ENCODE results near the gene GRIPAP1.

The GRIPAP1 gene

DNA sequence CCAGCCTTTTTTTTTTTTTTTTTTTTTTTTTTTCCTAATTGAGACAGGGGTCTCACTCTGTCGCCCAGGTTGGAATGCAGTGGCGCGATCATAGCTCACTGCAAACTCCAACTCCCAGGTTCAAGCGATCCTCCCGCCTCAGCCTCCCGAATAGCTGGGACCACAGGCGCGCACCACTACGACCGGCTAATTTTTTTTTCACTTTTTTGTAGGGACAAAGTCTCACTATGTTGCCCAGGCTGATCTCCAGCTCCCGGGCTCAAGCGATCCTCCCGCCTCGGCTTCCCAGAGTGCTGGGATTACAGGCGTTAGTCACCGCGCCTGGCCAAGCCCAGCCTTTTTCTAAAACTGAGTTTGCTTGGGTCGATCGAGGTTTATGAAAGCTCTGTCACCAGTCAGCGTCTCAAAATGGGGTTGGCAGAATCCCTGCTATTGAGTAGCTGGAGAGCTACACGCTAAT, 43.4 kb downstream of the GRIPAP1 start:
- DNase-seq, result peak; percentile 57

DNA sequence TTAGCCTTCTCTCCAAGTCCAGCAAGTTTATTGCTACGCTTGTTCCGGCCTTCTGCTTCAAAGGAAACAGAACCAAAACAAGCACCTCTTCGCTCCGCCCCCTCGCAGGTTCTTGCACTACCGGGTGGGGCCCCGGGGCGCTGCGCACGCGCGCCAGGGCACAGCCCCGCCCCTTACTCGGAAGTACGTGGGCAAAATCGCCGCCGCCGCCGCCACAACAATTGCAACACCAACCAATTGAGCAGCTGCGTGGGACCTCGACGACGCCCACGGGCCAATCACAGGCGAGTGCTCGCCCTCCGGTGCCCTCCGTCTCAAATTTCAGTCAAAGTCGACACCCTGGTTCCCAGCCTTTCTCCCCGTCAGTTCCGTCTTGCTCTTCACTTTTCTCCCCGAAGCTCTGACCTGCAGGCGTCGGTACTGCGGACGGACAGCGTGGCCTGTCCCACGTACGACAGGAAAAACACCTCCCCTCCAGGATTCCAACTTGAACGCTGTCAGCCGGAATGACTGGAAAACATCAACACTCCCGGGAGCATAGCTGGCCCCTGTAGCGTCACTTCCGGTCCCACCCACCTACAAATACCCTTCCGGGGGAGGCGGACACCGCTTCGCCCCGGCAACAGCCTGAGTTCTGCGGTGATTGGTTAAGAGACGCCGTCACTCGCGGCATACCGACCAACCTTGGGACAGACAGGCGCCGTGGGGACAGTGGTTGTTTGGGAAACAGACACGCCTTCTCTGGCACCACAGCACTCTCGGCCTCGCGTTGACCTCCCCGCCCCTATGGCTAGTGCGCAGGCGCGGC, 44.0 kb downstream of the GRIPAP1 start:
- DNase-seq, result peak; percentile 97

DNA sequence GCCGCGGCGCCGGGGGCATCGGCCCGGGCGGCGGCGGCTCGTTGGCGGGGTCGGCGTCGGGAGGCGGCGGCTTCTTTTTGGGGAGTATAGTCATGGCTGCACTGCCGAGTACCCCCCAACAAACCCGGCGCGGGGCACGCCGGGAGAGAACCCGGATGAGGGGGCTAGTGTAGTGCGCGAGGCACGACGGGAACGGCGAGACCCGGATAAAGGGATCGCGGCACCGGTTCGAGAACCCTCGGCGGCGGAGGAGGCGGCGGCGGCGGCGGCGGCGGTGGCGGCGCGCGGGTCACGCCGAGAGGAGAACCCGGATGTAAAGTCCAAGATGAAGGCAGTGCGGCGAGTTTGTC, 44.6 kb downstream of the GRIPAP1 start, which contains the start of gene OTUD5:
Gene OTUD5 (minus strand): TSS at position 131 of the 350 bp plus-strand sequence. CDS start 37 bp downstream, at position 94.
- DNase-seq, result peak; percentile 86

DNA sequence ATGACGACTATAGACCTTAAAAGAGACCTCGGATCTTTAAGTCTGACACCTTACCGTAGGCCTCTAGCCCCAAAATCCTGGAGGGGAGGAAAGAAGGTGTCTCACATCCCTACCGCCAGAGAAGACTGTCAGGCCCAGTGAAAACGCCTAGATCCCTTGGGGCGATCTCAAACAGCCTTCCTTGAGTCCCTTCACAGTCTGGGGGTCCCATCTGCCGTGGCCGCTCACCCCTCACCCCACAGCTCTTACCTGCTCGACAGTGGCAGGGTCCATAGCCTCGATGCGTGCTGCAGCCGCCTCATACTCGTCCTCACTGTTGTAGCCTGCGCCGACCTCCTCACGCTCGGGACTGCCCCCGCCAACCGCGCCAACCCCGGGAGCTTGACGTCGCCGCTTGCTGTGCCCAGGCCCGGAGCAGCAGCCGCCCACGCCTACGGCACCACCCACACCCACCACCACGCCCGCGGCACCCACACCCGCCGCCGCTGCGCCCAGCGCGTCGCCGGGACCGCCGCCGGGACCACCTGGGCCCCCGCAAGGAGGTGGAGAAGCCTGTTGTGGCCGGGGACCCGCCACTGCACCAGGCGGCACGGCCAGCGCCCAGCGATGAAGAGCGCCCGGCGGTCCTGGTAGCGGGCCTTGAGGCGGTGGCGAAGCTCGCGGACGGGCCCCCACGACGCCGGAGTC, 45.2 kb downstream of the GRIPAP1 start:
- peak; percentile 24 for DNase-seq

DNA sequence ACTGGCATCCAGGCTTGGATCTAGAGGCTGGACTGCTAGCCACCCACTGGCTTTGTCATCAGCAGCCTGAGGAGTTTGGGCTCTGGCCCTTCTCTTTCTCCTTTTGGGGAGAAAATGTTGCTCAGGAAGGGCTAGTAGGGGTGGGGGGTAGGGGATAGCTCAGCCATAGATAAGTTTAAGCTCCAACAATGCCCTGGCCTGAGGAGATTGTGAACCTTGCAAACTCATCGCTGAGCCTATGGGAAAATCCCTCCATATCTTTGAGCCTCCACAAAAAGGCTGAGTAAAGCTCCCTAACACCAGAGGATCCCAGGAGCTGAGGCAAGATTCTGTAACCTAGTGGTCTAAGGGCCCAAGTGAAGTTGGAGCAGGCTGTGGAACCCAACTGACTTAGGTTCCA, 53.5 kb downstream of the GRIPAP1 start:
- no peak for DNase-seq

DNA sequence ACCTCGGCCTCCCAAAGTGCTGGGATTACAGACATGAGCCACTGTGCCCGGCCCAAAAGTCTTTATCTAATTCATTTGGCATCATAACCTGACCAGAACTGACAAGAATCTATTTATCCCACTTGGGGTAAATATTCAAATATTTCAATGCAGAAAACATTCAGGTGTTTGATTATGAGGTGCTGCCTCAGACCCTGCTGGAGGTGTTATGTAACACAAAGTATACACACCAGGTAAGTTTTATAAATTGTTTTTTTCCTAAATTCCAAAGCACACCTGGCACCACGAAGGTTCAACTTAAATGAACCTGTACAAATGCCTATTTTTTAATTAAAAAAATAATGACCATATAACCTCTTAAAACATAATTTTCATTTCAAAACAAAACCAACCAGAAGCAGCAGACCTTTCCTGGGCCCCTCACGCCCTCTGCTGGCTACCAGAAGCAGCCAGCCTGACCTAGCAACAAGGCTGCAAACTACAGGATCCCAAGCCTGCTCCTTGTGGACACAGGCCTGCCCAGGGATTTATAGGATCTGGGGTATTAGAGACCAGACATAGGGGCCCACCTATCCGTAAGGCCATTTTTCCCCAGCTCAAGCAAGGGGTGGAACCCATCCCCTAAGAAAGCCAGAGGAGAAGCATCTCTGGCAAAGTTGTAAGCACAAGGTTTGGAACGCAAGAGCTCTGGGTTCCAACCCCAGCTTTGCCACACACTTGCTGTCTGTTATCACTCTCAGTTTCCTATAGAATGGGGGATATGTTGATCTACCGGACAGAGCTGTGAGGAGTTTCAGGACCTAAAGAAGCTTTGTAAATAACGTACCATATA, 56.3 kb downstream of the GRIPAP1 start:
- peak; percentile 68 for DNase-seq

DNA sequence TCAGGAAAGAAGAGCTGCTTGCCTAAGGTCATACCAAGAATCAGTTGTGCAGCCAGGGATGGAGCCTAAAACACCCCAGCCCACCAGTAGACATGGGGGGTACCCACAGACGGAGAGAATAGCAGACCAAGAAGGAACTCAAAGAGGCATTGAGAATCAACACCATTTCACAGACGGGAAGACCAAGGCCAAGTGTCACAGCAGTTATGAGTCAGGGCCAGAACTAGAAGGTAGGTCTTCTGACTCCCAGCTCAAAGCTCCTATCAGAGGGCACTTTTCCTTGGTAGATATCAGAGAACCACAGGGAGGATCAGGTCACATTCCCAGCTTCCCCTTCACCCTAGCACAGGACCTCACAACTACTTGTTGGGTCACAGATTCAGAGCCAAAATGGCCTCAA, 59.2 kb downstream of the GRIPAP1 start:
- peak; percentile 40 for DNase-seq

DNA sequence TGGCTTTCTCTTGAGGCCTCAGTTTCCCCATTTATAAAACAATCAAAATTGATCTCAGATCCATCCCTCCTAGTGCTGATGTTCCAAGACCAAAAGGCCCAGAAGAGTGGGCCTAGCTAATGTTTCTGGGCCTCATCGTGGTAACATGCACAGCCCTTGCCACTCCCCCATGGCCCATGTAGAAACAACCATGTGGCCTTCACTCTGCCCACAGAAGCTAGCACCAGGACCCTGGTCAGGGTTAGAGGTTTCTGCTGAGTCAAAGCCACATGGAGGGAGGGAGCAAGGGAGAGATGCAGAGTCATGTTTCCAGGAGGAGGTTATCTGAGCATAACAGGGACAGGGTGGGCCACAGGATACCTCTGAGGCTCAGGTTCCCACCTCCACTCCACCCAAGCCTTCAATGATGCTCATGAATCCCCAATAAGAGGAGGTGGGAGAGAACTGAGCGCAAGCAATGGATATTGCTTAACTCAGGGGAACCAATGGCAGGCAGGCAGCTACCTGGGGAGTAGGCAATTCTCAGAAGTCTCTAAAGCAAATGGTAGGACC, 61.6 kb downstream of the GRIPAP1 start:
- peak; percentile 92 for DNase-seq

DNA sequence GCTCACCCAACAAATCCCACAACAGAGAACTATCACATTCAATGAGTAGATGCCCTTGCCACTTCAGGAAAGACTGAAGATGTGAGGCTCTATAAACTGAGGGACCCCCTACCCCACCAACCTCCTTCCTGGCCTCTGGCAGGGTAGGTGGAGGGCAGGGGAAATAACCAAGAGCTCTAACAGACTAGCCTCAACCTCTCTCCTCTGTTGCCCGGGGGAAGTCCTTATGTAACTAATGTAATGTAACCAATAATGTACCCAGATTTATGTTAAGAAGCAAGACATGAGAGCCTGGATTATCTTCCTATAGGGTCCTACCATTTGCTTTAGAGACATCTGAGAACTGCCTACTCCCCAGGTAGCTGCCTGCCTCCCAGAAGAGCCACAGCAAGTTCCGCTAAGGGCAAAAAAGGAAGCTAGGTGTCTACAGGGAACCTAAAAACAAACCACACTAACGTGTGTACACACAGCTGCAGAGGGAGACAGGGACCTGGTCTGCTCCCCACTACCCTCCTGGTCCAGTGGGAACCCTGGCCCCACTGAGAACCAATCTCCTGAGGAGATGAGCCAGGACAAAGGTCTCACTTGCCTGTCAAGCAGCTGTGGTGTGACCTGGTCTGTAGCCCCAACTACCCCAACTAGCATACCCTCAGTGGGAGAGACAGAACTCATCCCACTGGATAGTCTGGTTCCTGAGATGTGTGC, 62.4 kb downstream of the GRIPAP1 start:
- peak; percentile 32 for DNase-seq

DNA sequence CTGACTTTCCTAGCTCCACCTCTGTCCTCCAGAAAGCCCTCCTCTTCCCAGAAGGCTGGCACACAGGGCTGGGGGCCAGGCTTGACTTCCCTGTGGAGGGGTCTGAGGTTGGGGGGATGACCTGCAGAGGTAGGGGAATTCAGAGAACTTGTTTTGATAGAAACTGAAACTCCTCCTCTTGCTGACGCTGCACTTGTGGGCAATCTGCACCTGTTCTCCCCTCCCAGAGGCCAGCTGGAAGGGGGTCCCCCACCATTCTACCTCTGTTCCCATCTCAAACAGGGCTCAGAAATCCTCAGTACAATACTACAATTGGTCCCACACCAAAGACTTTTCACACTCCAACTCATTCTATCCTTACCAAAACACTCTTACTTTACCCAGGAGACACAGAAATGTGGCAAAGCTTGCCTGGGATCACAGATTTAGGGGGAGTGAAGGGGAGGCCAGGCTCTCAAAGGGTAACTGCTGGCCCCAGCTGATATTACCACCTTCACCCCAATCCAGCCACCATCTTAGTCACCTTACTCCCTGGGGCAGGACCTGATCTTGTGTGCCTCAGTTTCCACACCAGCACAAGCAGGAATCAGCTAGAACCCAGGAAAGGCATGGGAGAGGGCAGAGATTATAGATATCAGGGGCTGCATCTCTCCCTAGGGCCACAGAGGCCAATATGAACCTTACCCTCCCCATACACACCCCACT, 63.2 kb downstream of the GRIPAP1 start:
- peak; percentile 58 for DNase-seq

DNA sequence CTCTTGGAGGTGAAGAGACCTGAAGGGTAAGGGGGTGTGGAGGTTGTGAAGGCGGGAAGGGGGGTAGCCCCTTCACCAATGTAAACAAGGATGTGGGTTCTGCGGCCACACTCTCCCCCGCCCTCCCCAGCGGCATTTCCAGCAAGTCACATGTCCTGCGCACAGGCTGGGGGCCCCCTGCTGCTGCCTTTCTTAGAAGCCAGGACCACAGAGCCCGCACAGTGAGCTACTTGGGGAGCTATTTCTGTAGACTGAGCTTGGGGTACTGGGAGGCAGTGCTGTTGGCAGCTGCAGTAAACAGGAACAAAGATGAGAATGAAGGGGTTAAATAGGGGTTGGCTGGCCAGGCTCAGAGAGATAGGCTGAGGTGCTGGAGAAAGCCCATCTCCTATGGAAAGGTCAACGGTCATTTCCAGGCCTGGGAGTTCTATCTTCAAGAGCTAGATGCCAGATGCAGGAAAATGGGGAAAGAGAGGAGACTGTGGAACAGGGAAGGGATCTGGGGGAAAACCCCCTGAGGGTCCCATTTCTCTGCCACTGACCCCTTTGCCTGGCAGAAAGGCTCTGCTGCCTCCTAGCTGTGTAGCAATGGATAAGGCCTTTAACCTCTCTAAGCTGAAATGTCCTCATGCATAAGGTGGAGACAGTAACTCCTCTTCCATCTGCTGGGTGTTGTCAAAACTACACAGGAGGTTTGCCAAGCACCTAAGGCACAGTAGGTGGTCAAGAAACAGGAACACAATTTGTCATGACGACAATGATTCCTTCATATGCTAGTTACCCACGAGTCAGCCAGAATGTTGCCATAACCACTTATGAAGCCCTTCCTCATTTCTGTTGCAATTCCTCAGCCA, 64.8 kb downstream of the GRIPAP1 start:
- peak; percentile 94 for DNase-seq

DNA sequence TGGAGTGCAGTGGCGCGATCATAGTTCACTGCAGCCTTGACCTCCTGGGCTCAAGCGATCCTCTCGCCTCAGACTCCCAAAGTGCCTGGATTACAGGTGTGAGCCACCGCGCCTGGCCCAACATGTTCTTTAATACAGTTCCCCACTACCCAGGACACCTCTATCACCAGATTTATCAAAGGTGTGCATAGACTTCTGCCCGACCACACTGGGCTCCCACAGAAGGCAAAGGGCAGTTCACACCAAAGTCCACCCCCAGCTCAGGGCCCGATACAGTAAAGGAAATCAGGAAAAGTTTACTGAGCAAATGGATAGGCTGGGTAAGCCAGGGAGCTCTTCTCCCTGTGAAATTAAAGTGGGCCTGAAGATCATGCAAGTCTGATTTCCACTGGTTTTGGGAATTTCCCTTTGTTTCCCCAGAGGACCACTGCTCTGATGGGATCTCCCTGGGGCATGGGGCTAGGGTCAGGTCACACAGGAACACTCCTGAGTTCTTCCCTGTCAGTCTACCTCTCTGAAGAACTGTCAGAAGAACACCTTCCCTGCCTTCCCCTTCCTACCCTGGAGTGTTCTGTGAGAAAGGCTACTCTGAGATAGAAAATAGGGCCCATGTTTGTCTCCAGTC, 65.5 kb downstream of the GRIPAP1 start:
- DNase-seq, result no peak

DNA sequence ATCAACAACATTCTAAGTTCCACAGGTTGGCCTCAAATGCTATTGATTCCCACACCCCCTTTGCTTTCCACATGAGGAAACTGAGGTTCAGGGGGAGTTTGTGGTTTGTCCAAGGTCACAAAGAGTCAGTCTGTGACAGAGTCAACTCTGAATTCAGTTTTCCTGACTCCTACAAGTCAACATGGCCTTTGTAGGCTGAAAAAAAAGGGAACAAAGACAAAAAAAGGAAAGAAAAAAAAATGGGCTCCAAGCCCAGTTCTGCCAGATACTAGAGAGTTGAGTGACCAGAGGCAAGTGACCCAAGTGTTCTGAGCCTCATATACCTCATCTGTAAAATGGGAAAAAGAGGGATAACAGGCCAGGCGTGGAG, 66.8 kb downstream of the GRIPAP1 start:
- peak; percentile 20 for DNase-seq

DNA sequence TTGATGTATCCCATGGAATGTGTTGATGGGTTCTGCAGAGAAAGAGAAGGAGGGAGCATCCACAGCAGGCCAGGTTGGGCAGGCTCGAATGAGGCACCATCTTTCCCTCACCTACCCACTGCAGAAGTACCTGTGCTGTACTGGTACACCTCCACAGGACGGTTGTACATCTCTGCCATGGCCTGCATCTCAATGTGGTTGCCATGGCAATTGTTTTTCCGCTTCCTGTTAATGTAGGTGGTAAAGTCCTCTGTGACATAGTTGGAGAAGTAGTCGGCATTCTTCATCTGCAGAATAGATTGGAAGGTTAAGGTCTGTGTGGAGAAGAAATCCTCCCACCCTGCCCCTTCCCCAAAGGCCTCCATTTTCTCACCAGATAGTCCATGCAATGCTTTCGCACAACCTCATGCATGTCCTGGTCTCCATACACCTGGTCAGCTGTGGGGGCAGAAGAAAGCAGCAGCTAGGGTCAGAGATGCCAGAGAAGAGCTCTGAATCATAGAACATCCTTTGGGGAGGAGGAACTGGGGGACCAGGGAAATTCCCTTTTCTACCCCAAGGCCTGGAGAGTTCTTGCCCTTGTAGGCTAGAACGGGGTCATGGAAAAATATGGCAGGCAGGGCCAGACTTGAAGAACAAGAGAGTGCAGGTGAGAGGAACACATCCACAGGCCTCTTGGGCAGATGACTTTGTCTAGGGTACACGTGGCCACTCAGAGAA, 67.3 kb downstream of the GRIPAP1 start:
- DNase-seq, result no peak

DNA sequence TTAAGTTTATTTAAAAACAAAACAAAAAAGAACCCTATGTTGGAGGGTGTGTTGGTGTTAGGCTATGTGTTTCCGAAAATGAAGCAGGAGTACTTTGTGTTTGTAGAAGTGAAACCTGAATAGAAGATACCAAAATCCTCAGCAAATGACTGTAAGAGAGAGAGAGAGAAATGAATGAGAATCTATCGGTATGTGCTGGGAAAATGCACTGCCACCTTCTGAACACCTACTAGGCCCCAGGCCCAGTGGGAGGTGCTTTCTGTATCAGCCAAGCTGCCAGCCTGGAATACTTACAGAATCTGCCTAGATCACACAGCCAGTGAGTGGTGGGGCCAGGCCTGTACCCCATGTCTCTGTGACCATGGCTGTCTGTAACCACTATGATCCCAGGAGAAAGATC, 68.3 kb downstream of the GRIPAP1 start:
- no peak for DNase-seq

DNA sequence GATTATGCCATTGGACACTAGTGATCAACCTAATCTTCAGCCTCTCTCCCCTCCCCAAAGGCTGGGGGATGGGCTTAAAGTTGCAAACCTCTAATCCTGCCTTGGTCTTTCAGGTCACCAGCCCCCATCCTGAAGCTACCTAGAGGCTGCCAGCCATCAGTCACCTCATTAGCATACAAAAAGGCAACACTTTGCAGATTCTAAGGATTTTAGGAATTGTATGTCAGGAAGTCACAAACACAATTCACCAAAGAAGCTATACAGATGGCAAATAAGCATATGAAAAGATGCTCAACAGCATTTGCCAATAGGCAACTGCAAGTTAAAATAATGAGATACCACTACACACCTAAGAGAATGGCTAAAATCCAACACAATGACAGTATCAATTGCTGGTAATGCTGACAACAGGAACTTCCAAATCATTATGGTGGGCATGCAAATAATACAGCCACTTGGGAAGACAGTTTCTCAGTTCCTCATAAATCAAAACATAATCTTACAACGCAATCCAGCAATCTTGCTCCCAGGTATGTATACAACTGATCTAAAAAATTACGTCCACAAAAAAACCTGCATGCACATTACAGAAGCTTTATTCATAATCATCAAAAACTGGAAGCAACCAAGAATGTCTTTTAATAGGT, 74.2 kb downstream of the GRIPAP1 start:
- no peak for DNase-seq

DNA sequence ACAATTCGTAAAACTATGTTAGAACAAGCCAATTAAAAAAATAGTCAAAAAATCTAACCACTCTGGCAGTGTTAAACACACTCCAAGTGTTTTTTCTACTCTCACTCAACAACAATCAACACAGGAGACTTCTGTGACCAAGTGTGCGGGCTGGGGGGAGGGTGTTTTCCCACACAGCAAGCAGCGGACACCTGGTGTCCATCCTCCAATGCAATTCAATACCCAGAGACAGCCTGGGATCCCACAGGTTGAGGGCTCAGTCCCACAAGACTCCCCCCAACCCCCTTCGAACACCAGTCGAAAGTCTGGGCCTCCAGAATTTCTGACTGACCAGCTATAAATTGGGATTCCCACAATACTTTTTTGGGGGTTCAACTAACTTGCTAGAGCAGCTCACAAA, 74.9 kb downstream of the GRIPAP1 start:
- no peak for DNase-seq

DNA sequence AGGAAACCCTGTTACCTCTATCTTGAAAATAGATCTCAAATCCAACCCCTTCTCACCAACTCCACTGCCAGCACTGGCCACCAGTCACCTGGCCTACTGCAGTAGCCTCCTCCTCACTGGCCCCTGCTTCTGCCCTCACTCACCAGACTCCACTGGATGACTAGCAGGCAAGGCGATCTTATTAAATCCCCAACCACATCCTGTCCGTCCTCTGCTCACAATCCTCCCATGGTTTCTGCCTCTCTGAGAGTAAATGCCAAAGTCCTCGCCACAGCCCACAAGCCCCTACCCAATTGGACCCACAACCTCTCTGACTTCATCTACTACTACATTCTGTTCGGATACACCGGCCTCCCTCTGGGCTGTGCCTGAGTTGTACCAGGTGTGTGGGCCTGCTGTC, 77.8 kb downstream of the GRIPAP1 start:
- DNase-seq, result no peak

DNA sequence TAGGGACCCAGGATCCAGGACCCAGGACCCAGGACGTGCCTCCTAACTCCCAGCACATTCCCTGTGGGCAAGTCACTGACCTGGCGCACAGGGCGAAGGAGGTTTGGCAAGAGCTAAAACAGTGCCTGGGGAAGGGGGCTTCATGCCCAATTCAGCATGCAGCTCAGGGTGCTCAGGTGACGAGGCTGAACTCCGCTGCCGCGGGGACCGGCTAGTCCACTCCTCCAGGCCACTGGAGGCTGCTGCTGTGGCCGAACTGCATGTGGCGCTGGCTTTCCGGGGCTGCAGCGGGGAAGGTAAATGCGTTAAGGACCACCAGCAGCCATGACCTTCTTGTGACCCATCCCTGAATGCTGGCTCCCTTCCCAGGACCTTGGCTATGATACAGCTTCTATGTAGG, 78.3 kb downstream of the GRIPAP1 start:
- DNase-seq, result no peak

All from OCI-M1 (cell line).